MCF 10A (cell line): Measurements from ENCODE around the gene FAM20B. TPM values are rescaled to one million over a fixed set of nuclear protein-coding genes. Genes with fewer than 3 reads are reported as not detected.
"Not testable (repeated sequence)": the region's sequence is repeated elsewhere in the genome, so short reads cannot be mapped to it uniquely, and the experiment has no call there.

Experiments
- BruUV-seq: library from RNA; stranded (reverse); fragments of 400-500 nt; replicated peaks from 2 replicates; lab custom pipeline; 2021; lab: Mats Ljungman, UMichigan
- CTCF ChIA-PET: fragments of 300-600 bp; sonication (Branson Sonifier 250); formaldehyde crosslinking; extraction: SDS; loops from one replicate; lab custom pipeline; 2021; ENCODE audit warnings: antibody characterized with exemption, inconsistent platforms; lab: Yijun Ruan, JAX
- POLR2A ChIA-PET: fragments of 300-600, 350-650 bp; sonication (Branson Sonifier 250); formaldehyde crosslinking; extraction: SDS; loops from one replicate; lab custom pipeline; 2020; ENCODE audit warnings: antibody characterized with exemption, inconsistent platforms; lab: Yijun Ruan, JAX
- DNase-seq: peaks from one replicate; pipeline ENCODE4 v3.0.0-alpha.2; 2018; ENCODE audit not compliant: unreplicated experiment
- H3K27ac Mint-ChIP-seq: one replicate; pipeline ENCODE4 v1.8.0; 2022; ENCODE audit warnings: mild to moderate bottlenecking, low read depth, mixed read lengths; ENCODE audit not compliant: unreplicated experiment
- H3K27me3 Mint-ChIP-seq: one replicate; pipeline ENCODE4 v1.8.0; 2022; ENCODE audit warnings: mixed read lengths; ENCODE audit not compliant: insufficient read depth, unreplicated experiment
- H3K36me3 Mint-ChIP-seq: one replicate; pipeline ENCODE4 v1.8.0; 2022; ENCODE audit warnings: mild to moderate bottlenecking, moderate library complexity, mixed read lengths; ENCODE audit not compliant: insufficient read depth, unreplicated experiment
- H3K4me1 Mint-ChIP-seq: one replicate; pipeline ENCODE4 v1.8.0; 2022; ENCODE audit warnings: mixed read lengths; ENCODE audit not compliant: insufficient read depth, unreplicated experiment
- H3K4me3 Mint-ChIP-seq: one replicate; pipeline ENCODE4 v1.8.0; 2022; ENCODE audit warnings: mild to moderate bottlenecking, moderate library complexity, mixed read lengths; ENCODE audit not compliant: unreplicated experiment
- H3K9me3 Mint-ChIP-seq: one replicate; pipeline ENCODE4 v1.8.0; 2022; ENCODE audit warnings: mixed read lengths; ENCODE audit not compliant: unreplicated experiment
- CTCF ChIP-seq: fragments of 200-600 bp; IDR thresholded peaks from one replicate; pipeline ENCODE4 v1.8.0; 2022; ENCODE audit warnings: antibody characterized with exemption, mild to moderate bottlenecking; ENCODE audit not compliant: unreplicated experiment
- intact Hi-C: fragments of 100-400 bp; cut with micrococcal nuclease; formaldehyde crosslinking; loops from 2 replicates; pipeline ENCODE4 v1.14.1; 2022
- total RNA-seq: library from RNA; stranded (reverse); gene quantifications from 2 replicates; pipeline ENCODE4 v1.2.3, GENCODE V29; 2022

Gene FAM20B
- total RNA-seq, 1 experiment from 2014 or later = 45.0 TPM

GRCh38 chr1:179036844-179037465 is 11.3 kb downstream of the FAM20B start:
- ChIA-PET CTCF (interaction anchor here (0.6 to 3.0 kb wide), 5 partner anchors 13 to 263 kb away, joined by 3 to 17 read pairs (median 6); no protein-coding TSS in a partner anchor), POLR2A (interaction anchor here (0.5 to 1.5 kb wide), 6 partner anchors 10 to 87 kb away, joined by 3 to 4 read pairs (median 3); partner anchors contain the start of gene TOR3A)
- Mint-ChIP-seq H3K4me1 (peaks cover 45% of the 10 kb centered on the region), H3K27me3 (no peaks in the 10 kb centered on the region), H3K4me3 (no peak overlapping the region), H3K27ac (no peak overlapping the region), H3K36me3 (peaks cover 12% of the 10 kb centered on the region), H3K9me3 (no peaks in the 10 kb centered on the region)
- BruUV-seq = no TSS peak
- no peak for DNase-seq
- no peak for TF ChIP-seq CTCF
- intact Hi-C loops = no loop called here

GRCh38 chr1:179038528-179039281 is 13.0 kb downstream of the FAM20B start:
- peak overlapping the region; percentile 16 for H3K4me3 Mint-ChIP-seq
- peak; percentile 65 for DNase-seq
- intact Hi-C loops = no loop called here

GRCh38 chr1:179039502-179040174 is 13.9 kb downstream of the FAM20B start:
- DNase-seq, BruUV-seq, H3K27ac Mint-ChIP-seq, H3K27me3 Mint-ChIP-seq, intact Hi-C loops, H3K4me3 Mint-ChIP-seq, H3K9me3 Mint-ChIP-seq: not testable (repeated sequence)
- peaks cover 16% of the 10 kb centered on the region for H3K36me3 Mint-ChIP-seq
- ChIA-PET CTCF (interaction anchor here (1.1 to 3.0 kb wide), 2 partner anchors 22 to 37 kb away, joined by 3 to 17 read pairs; no protein-coding TSS in a partner anchor), POLR2A (interaction anchor here (0.7 to 2.5 kb wide), 4 partner anchors 11 to 756 kb away, joined by 3 to 11 read pairs (median 7); no protein-coding TSS in a partner anchor)
- peaks cover 28% of the 10 kb centered on the region for H3K4me1 Mint-ChIP-seq

More at GRCh38 chr1:179038528-179039281, 13.0 kb downstream of the FAM20B start:
- no TSS peak for BruUV-seq
- H3K4me1 Mint-ChIP-seq = peaks cover 37% of the 10 kb centered on the region
- peaks cover 16% of the 10 kb centered on the region for H3K36me3 Mint-ChIP-seq
- ChIA-PET CTCF (interaction anchor here (0.5 to 3.0 kb wide), 6 partner anchors 21 to 535 kb away, joined by 3 to 17 read pairs (median 3); no protein-coding TSS in a partner anchor), POLR2A (interaction anchor here (0.5 to 2.5 kb wide), 8 partner anchors 10 to 1800 kb away, joined by 3 to 11 read pairs (median 4); no protein-coding TSS in a partner anchor)
- no peak for TF ChIP-seq CTCF
- H3K9me3 Mint-ChIP-seq = no peaks in the 10 kb centered on the region
- H3K27me3 Mint-ChIP-seq = no peaks in the 10 kb centered on the region
- peak overlapping the region; percentile 54 for H3K27ac Mint-ChIP-seq

GRCh38 chr1:179040175-179040551 is 14.5 kb downstream of the FAM20B start:
- CTCF ChIA-PET = interaction anchor here (3.0 kb wide), 1 partner anchor 37 kb away, joined by 17 read pairs; no protein-coding TSS in a partner anchor
- peaks cover 25% of the 10 kb centered on the region for H3K4me1 Mint-ChIP-seq
- H3K27ac Mint-ChIP-seq, BruUV-seq, H3K9me3 Mint-ChIP-seq, intact Hi-C loops, DNase-seq, POLR2A ChIA-PET, H3K4me3 Mint-ChIP-seq, H3K27me3 Mint-ChIP-seq: not testable (repeated sequence)
- peaks cover 16% of the 10 kb centered on the region for H3K36me3 Mint-ChIP-seq
